Liver (tissue), 9 donors: ENCODE results near the gene TP53I11. TPM values are rescaled to one million over a fixed set of nuclear protein-coding genes. Genes with fewer than 3 reads are reported as not detected.

ENCODE experiments used
- DNase-seq: peaks from one replicate; pipeline ENCODE4 v3.0.0-alpha.2; 2017; ENCODE audit warnings: low spot score
- H3K27ac ChIP-seq, 2 donors: one replicate each; pipeline ENCODE4 v1.7.0; 2013; ENCODE audit warnings: inconsistent platforms in 2 of 2, low read length in 2 of 2, control low read depth in 1 of 2, low read depth in 1 of 2, mild to moderate bottlenecking in 1 of 2
- H3K27me3 ChIP-seq, 4 donors: one replicate each; pipeline versions ENCODE4 v1.6.1 to v1.7.0; 2013; ENCODE audit warnings: low read length in 3 of 4, inconsistent platforms in 1 of 4, mild to moderate bottlenecking in 1 of 4, moderate library complexity in 1 of 4; ENCODE audit not compliant: control insufficient read depth in 4 of 4, insufficient read depth in 4 of 4
- H3K36me3 ChIP-seq, 4 donors: one replicate each; pipeline versions ENCODE4 v1.6.1 to v1.7.0; 2013; ENCODE audit warnings: low read length in 3 of 4, mild to moderate bottlenecking in 3 of 4, low read depth in 1 of 4, moderate library complexity in 1 of 4; ENCODE audit not compliant: control insufficient read depth in 4 of 4, insufficient read depth in 3 of 4
- H3K4me1 ChIP-seq, 4 donors: one replicate each; pipeline versions ENCODE4 v1.6.1 to v1.7.0; 2013; ENCODE audit warnings: low read length in 3 of 4, mild to moderate bottlenecking in 3 of 4, moderate library complexity in 1 of 4; ENCODE audit not compliant: control insufficient read depth in 4 of 4, insufficient read depth in 4 of 4
- H3K4me3 ChIP-seq, 3 donors: one replicate each; pipeline versions ENCODE4 v1.6.1 to v1.7.0; 2013; ENCODE audit warnings: low read length in 3 of 3, control low read depth in 1 of 3, low read depth in 1 of 3, mild to moderate bottlenecking in 1 of 3
- H3K9ac ChIP-seq, 2 donors: one replicate each; pipeline ENCODE4 v1.7.0; 2013; ENCODE audit warnings: low read length in 2 of 2, mild to moderate bottlenecking in 2 of 2, moderate library complexity in 2 of 2, control low read depth in 1 of 2, low read depth in 1 of 2
- H3K9me3 ChIP-seq, 4 donors: one replicate each; pipeline versions ENCODE4 v1.6.1 to v1.7.0; 2013; ENCODE audit warnings: low read length in 3 of 4; ENCODE audit not compliant: control insufficient read depth in 4 of 4
- ATF3 ChIP-seq: IDR thresholded peaks from 2 replicates; pipeline ENCODE4 v1.6.1; 2016; ENCODE audit warnings: antibody characterized with exemption
- CTCF ChIP-seq: fragments of 150-350 bp; IDR thresholded peaks from 2 replicates; pipeline ENCODE4 v1.5.1; 2017; ENCODE audit warnings: improper control_type of control experiment, low read depth, low read length; ENCODE audit not compliant: missing input control
- EGR1 ChIP-seq, 2 donors: IDR thresholded peaks; 2 replicates each; pipeline ENCODE4 v1.6.1; 2016 to 2018; ENCODE audit warnings: antibody characterized with exemption in 2 of 2, low read depth in 2 of 2
- FOXA1 ChIP-seq: IDR thresholded peaks from 2 replicates; pipeline ENCODE4 v1.6.1; 2016; ENCODE audit warnings: antibody characterized with exemption
- FOXA2 ChIP-seq: IDR thresholded peaks from 2 replicates; pipeline ENCODE4 v1.6.1; 2016; ENCODE audit warnings: antibody characterized with exemption
- GABPA ChIP-seq, 2 donors: IDR thresholded peaks in 1 of 2; conservative IDR thresholded peaks in 1 of 2; 2 replicates each; pipeline ENCODE4 v1.6.1; 2016; ENCODE audit warnings: antibody characterized with exemption in 2 of 2, mild to moderate bottlenecking in 1 of 2, moderate library complexity in 1 of 2
- HNF4A ChIP-seq, 2 donors: conservative IDR thresholded peaks; 2 replicates each; pipeline ENCODE4 v1.6.1; 2016; ENCODE audit warnings: antibody characterized with exemption in 2 of 2, mild to moderate bottlenecking in 2 of 2
- HNF4G ChIP-seq: IDR thresholded peaks from 2 replicates; pipeline ENCODE4 v1.6.1; 2016; ENCODE audit warnings: antibody characterized with exemption
- JUND ChIP-seq, 2 donors: IDR thresholded peaks; 2 replicates each; pipeline ENCODE4 v1.6.1; 2016; ENCODE audit warnings: antibody characterized with exemption in 2 of 2
- NR2F2 ChIP-seq: IDR thresholded peaks from 2 replicates; pipeline ENCODE4 v1.6.1; 2016; ENCODE audit warnings: antibody characterized with exemption
- RAD21 ChIP-seq, 2 donors: IDR thresholded peaks; 2 replicates each; pipeline ENCODE4 v1.6.1; 2016; ENCODE audit warnings: antibody characterized with exemption in 2 of 2, mild to moderate bottlenecking in 2 of 2
- REST ChIP-seq: IDR thresholded peaks from 2 replicates; pipeline ENCODE4 v1.6.1; 2016; ENCODE audit warnings: antibody characterized with exemption, mild to moderate bottlenecking
- RXRA ChIP-seq, 2 donors: IDR thresholded peaks; 2 replicates each; pipeline ENCODE4 v1.6.1; 2017 to 2018; ENCODE audit warnings: antibody characterized with exemption in 2 of 2, mild to moderate bottlenecking in 1 of 2
- SP1 ChIP-seq: IDR thresholded peaks from 2 replicates; pipeline ENCODE4 v1.6.1; 2018; ENCODE audit warnings: antibody characterized with exemption, mild to moderate bottlenecking
- TAF1 ChIP-seq: conservative IDR thresholded peaks from 2 replicates; pipeline ENCODE4 v1.6.1; 2016; ENCODE audit warnings: antibody characterized with exemption, mild to moderate bottlenecking
- YY1 ChIP-seq: IDR thresholded peaks from 2 replicates; pipeline ENCODE4 v1.6.1; 2016; ENCODE audit warnings: antibody characterized with exemption, mild to moderate bottlenecking
- WGBS: extraction: QIAGEN DNeasy Blood & Tissue Kit; methylation state at CpG from one replicate; pipeline ENCODE4 v1.1.7; 2013; 5-methylcytosine and 5-hydroxymethylcytosine counted together
- polyA plus RNA-seq, 2 donors: library from polyadenylated mRNA; stranded (reverse) in 1 of 2; unstranded in 1 of 2; fragments of 200-250 nt in 1 of 2; fragments of >200 nt in 1 of 2; fragmentation: Nextera tagmentation in 1 of 2; extraction: Ambion mirVana in 1 of 2; gene quantifications; one replicate each; pipeline versions ENCODE4 v1.2.1 to v1.2.3, GENCODE V29; 2013 to 2015
- total RNA-seq, 2 donors: library from RNA; depleted of rRNA; stranded (reverse); fragments of >200 nt; gene quantifications; one replicate each; pipeline ENCODE4 v1.2.3, GENCODE V29; 2014
- TF ChIP-seq, protein P1 (sequence below): IDR thresholded peaks from 2 replicates; pipeline ENCODE4 v1.6.1; 2016; ENCODE audit warnings: antibody characterized with exemption
- TF ChIP-seq, protein P2 (sequence below): IDR thresholded peaks from 2 replicates; pipeline ENCODE4 v1.6.1; 2016; ENCODE audit warnings: antibody characterized with exemption
- donor health status: healthy.
- donor health status: healthy.
- donor health status: healthy.
- donor health status: healthy.
- donor health status: healthy.

Gene TP53I11
- total and polyA plus RNA-seq, 4 donors: 3.6 to 16.0 (median 8.3) TPM

- no peak for TF ChIP-seq TAF1
Observed at GRCh38 chr11:44923806-44924205, 26.9 kb downstream of the TP53I11 start (continued).

DNA sequence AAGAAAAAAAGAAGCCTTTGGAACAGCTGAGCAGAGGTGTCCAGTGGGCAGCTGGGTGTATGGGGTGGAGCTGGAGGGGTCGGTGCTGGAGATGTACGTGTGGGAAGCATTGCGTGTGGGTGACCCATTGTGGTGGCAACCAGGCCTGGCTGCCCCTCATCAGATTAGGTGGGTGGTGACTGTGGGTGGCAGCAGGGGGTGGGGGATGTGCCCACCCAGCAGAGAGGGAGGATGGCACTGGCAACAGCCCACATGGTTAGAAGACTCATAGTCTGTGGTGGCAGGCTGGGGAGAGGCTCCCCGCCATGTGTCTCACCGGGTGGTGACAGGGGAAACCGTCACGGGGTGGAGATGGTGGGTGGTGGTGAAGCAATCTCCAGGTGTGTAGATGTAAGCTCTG, 27.6 kb downstream of the TP53I11 start:
- Histone ChIP-seq H3K9ac (no peak overlapping the region), H3K9me3 (no peaks in the 10 kb centered on the region), H3K4me1 (no peaks in the 10 kb centered on the region), H3K36me3 (no peaks in the 10 kb centered on the region), H3K4me3 (no peak overlapping the region), H3K27ac (no peak overlapping the region), H3K27me3 (peaks cover 0 to 2% (median 0%) of the 10 kb centered on the region in 4 donors)
- 86% methylated on average over 7 of the region's 7 CpGs for WGBS
- no peak for DNase-seq
- TF ChIP-seq NR2F2 (no peak), REST (no peak), GABPA (IDR thresholded peaks at IDR 0.05 in 1 of 2, conservative IDR thresholded peaks at IDR 0.05 in 1 of 2) (no peak), JUND (IDR thresholded peaks at IDR 0.05) (no peak), YY1 (no peak), FOXA1 (no peak), TAF1 (no peak), RXRA (IDR thresholded peaks at IDR 0.05) (no peak), SP1 (no peak), CTCF (no peak), ATF3 (no peak), FOXA2 (no peak), HNF4G (no peak), RAD21 (IDR thresholded peaks at IDR 0.05) (no peak), HNF4A (conservative IDR thresholded peaks at IDR 0.05) (no peak), EGR1 (IDR thresholded peaks at IDR 0.05; ENCODE audit: low read depth in 2 of 2) (no peak)
- TF ChIP-seq, protein P1, sequence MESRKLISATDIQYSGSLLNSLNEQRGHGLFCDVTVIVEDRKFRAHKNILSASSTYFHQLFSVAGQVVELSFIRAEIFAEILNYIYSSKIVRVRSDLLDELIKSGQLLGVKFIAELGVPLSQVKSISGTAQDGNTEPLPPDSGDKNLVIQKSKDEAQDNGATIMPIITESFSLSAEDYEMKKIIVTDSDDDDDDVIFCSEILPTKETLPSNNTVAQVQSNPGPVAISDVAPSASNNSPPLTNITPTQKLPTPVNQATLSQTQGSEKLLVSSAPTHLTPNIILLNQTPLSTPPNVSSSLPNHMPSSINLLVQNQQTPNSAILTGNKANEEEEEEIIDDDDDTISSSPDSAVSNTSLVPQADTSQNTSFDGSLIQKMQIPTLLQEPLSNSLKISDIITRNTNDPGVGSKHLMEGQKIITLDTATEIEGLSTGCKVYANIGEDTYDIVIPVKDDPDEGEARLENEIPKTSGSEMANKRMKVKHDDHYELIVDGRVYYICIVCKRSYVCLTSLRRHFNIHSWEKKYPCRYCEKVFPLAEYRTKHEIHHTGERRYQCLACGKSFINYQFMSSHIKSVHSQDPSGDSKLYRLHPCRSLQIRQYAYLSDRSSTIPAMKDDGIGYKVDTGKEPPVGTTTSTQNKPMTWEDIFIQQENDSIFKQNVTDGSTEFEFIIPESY: no peak
- TF ChIP-seq, protein P2, sequence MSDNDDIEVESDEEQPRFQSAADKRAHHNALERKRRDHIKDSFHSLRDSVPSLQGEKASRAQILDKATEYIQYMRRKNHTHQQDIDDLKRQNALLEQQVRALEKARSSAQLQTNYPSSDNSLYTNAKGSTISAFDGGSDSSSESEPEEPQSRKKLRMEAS: no peak
